Mesenteric fat pad (tissue), 1 donor: ENCODE results near the gene STYXL2. TPM values are rescaled to one million over a fixed set of nuclear protein-coding genes. Genes with fewer than 3 reads are reported as not detected.

ENCODE experiments used
- DNase-seq: peaks from one replicate; pipeline ENCODE4 v3.0.0-alpha.2; 2020; ENCODE audit warnings: low spot score
- total RNA-seq: library from RNA; stranded (reverse); fragmentation: NEBNext Ultra II Directional; extraction: Animal tissue kit (Norgen Biotek cat#: 25700); gene quantifications from one replicate; pipeline ENCODE4 v1.2.1, GENCODE V29; 2021
- donor health status: DM: yes; HTN: yes; CAD: no.

The STYXL2 gene
- total RNA-seq, 1 donor from 2014 or later = 0.42 TPM

DNA sequence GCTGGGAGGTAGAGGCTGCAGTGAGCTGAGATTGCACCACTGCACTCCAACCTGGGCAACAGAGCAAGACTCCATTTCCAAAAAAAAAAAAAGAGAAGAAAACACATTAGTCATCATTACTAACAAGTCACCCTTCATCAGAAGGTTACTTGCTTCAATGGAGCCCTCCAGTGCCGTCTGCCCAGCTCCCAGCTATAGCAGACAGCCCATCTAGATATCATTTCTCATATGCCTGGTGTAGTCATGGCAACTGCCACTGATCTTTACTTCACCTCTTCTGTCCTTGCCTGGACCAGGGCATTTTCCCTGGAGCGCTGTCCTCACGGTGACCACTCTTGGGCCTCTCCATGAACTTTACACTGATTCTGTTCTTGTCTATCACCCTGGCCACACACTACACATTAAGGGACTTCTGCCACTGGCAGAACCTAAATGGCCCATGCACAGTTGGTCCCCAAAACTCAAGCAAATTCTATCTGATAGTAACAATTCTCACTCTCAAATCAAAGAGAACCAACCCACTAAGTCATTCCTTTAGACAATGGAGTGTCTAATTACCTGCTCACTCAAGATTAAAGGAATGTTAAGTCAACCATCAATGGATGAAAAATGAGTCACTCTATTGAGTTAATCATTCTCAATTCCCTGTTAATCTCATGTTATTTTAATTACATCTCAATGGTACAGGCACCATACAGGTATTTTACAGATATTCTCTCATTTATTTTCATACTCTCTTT is 16.6 kb upstream of the STYXL2 start:
- DNase-seq = no peak

DNA sequence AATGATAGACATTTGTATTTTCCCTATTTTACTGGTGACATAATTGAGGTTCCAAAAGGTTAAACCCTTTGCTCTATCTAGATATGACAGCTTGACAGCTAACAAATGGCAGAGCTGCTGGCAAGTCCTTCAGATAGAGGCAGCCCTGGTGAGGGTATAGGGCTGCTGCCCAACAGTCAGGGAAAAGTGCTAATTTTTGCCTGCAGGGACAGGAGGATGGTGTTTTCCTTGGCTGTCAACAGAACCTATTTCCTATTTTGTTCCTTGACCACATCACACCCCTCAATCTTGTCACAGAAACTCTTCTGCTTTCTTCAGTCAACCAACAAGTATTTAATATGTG is 16.0 kb upstream of the STYXL2 start:
- DNase-seq = no peak

GRCh38 chr1:167081594-167082156 is 12.2 kb upstream of the STYXL2 start:
- DNase-seq = no peak

DNA sequence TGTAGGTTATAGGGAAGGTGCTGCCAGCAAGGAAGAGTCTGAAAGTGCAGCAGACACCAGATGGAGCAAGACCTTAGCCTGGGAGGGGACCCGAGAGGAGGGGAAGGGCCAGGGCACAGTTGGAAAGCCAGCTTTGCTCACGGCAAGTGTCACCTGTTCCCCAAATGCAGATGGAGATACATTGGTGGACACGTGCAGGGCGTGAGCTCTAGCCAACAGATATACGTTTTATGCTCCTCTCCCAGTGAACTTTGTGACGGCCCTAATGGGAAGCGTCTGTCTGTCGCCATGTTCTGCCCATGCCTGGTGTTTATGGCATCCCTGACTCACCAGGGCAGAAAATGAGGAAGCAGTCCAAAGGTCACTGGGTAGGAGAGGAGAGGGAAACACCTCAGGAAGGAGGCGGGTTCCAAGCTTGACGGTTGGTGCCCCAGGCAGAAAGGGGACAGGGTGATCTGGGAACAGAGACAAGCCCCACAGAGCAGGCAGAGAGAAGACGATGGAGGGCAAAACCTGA is 11.3 kb upstream of the STYXL2 start:
- DNase-seq = no peak

- DNase-seq = no peak
Observed at GRCh38 chr1:167083066-167083665, 10.7 kb upstream of the STYXL2 start.

DNA sequence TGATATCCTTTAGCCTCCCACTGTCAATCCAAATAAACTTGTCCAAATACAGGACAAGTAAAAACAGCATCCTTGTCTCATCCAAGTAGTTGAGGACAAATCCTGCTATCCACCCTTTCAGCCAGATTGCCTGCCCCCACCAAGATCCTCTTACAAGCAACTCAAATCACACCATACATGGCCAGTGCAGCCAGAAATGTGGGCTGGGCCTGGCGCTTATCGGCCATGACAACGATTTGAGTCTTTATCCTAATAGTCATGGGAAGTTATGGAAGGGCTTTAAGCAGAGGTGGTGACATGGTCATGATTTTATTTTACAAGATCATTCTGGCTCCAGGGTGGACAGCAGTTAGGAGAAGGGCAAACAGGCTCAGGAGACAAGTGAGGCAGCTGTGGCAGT is 10.0 kb upstream of the STYXL2 start:
- DNase-seq = no peak

DNA sequence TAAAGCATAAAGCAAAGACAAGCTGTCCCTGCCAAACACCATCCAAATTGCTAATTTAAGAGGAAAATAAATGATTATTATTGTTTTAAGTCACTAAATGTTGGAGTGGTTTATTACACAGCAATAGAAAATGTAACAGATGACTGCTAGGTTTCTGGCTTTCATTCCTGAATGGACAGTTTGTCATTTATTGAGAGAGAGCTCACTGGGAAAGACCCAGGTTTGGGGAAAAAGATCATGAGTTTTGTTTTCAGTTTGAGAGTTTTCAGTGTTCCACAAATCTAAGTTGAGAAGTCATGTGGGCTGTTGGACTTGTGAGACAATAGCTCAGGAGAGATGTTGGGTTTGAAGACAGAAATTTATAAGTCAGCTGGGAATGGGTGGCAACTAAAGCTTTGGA is 9.1 kb upstream of the STYXL2 start:
- no peak for DNase-seq

- DNase-seq = no peak
Observed at GRCh38 chr1:167086033-167086432, 7.8 kb upstream of the STYXL2 start.

- no peak for DNase-seq
Observed at GRCh38 chr1:167086768-167087167, 7.1 kb upstream of the STYXL2 start.

GRCh38 chr1:167088746-167089417 is 5.0 kb upstream of the STYXL2 start:
- no peak for DNase-seq

GRCh38 chr1:167089939-167090313 is 3.9 kb upstream of the STYXL2 start:
- DNase-seq = no peak

GRCh38 chr1:167090314-167090942 is 3.4 kb upstream of the STYXL2 start, which contains the start of gene GPA33:
Gene GPA33, minus strand, starts transcription at chr1:167090377. Its CDS starts 90 bp downstream, at chr1:167090287.
- no peak for DNase-seq

GRCh38 chr1:167092653-167093052 is 1.2 kb upstream of the STYXL2 start:
- DNase-seq = no peak

DNA sequence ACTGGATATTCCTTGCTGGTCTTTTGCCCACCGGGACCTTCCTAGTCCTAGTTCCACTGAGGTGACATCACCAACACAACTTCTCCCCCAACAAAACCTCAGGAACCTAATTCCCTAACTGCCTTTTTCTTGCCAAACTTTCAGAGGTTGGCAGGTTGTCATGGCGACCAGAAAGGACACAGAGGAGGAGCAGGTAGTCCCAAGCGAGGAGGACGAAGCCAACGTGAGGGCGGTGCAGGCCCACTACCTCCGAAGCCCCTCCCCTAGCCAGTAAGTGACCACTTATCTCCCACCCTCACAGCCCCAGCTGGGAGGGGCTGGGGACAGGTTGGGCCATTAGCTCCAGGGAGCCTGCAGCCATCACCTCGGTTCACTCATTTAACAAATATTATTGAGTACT is 815 bp downstream of the STYXL2 start:
- no peak for DNase-seq

DNA sequence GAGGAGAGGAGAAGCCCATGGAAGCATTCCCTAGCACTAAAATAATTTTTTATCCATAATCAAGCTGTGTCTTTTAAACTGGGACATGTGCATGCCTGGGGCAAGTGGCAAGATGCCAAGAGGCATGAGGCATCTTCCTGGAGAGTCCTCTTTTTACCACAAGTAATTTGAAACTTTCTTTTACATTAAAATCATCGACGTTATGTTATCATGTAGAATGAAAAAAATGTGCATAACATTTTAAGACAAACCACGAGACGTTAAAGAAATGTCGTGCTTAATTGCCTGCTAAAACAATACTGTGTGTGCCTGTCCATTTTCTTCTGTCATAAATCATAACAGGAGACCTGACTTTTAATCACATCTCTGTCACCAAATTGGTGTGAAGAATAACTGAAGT is 1.5 kb downstream of the STYXL2 start:
- no peak for DNase-seq

DNA sequence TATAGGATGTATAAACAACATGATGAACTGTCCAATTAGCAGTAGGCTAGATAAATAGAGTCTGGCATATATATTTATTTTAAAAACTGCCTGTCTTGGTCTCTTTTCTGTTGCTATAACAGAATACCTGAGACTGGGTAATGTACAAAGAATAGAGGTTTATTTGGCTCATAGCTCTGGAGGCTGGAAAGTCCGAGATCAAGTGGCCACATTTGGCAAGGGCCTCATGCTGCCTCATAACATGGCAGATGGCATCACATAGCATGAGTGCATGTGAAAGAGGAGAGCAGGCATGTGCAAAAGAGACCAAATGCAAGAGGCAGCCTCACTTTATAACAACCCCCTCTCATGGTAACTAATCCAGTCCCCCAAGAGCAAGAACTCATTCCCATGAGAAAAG is 6.0 kb downstream of the STYXL2 start:
- no peak for DNase-seq

DNA sequence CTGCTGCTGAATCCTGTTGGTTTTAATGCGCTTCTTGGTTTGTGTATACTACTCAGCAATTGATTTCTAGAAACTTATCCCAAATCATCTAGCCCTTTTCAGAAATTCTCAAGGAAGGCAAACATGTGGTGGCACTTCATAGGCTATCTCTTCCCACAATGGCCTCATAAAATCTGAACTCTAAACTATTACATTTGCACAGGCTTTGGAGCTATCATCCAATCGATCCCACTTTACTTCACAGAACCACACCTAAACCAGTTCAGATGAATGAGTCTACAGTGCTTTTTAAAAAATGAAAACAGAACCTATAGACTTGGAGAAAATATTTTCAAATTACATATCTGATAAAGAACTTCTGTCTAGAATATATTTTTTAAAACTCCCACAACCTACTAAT is 6.9 kb downstream of the STYXL2 start:
- no peak for DNase-seq

- DNase-seq = no peak
Observed at GRCh38 chr1:167101754-167102153, 7.9 kb downstream of the STYXL2 start.

DNA sequence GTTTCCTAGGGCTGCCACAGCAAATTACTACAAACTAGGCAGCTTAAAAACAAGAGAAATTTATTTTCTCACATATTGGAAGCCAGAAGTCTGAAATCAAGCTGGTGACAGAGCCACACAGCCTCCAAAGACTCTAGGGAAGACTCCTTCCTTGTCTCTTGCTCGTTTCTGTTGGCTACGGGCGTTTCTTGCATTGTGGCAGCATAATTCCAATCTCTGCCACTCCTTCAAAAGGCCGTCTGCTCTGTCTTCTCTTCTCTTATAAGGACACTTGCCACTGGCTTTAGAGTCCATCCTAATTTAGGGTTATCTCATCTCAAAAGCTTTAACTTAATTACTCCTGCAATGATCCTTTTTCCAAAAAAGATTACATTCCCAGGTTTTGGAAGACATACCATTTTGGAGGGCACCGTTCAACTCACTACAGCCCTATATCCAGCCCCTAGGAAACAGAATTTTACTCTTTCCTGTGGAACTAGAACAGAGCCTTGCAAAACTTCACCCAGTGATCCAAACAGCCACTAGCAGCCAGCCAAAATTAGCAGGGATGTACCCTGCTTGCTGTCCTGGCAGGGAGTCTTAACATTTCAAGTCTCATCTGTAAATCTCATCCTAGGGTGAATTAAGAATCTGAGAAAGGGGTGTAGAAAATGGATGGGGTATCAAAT is 9.2 kb downstream of the STYXL2 start:
- no peak for DNase-seq

DNA sequence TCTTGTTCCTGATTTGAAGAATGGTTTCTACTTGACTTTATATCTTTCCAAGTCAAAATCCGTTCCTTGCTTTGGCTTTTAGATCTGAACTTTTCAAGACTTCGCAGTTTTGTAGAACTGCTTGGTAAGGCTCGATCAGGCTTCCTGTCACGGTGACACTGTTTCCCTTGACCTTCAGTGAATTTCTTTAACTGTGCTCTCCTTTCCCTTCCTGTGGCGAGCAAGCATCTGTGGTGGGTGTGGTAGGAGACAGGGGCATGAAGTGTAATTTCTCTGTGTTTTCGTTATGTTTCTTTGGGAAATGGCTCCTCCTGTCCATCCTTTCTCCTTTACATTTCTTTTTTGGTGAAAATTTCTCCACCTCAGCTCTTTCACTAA is 10.4 kb downstream of the STYXL2 start:
- DNase-seq = no peak
